ENCODE measurements around the gene TIE1.

The TIE1 gene
- total RNA-seq = 0 to 0.97 (median 0) reads per million in 3 donors

DNA sequence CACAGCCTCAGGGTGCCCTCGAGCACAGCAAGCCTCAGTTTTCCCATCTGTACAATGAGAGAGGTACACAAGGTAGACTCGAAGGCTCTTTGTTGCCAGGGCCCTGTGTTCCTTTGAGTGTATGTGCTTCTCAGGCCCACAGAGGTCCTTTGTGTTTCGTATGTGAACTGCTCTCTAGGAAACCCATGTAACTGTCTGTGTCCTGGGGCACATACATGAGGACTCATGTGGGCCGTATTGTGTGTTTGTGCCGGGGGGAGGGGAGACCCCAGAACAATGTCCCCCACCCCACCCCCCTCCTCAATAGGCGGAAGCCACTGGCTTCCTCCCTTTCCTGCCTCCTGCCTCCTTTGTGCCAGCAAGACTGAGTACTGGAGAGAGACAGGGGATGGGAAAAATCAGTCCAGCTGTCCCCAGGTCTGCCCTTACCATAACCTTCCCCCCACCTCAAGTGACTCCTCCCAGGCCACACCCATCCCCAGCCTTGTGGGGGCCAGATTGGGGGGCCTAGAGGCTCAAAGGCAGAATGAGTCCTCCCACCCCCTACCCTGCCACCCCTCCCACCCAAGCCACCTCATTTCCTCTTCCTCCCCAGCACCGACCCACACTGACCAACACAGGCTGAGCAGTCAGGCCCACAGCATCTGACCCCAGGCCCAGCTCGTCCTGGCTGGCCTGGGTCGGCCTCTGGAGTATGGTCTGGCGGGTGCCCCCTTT lies at the start of gene TIE1:
Gene TIE1, plus strand, starts transcription at position 605 of the 717 bp plus-strand sequence. Its CDS starts 90 bp downstream, at position 695.
- no peak within 1 kb of the TSS for H3K4me3 ChIP-seq (ENCODE audit: insufficient read depth, low read depth, low read length, poor library complexity, severe bottlenecking)
- H3K4me1 ChIP-seq (ENCODE audit: control insufficient read depth, insufficient read depth, low read length, poor library complexity, severe bottlenecking) = peaks cover 2% of the 10 kb centered on the region
- H3K9me3 ChIP-seq (ENCODE audit: control insufficient read depth, low read length) = no peaks in the 10 kb centered on the region
- no peaks in the 10 kb centered on the region for H3K27me3 ChIP-seq (replicated peaks; ENCODE audit: control insufficient read depth, insufficient read depth, low read length, poor library complexity, severe bottlenecking)
- DNase-seq = no peak
- H3K27ac ChIP-seq (ENCODE audit: insufficient read depth, low read length, poor library complexity, severe bottlenecking) = no peak within 1 kb of the TSS
- H3K36me3 ChIP-seq (ENCODE audit: control insufficient read depth, insufficient read depth, low read length) = no peaks in the 10 kb centered on the region

DNA sequence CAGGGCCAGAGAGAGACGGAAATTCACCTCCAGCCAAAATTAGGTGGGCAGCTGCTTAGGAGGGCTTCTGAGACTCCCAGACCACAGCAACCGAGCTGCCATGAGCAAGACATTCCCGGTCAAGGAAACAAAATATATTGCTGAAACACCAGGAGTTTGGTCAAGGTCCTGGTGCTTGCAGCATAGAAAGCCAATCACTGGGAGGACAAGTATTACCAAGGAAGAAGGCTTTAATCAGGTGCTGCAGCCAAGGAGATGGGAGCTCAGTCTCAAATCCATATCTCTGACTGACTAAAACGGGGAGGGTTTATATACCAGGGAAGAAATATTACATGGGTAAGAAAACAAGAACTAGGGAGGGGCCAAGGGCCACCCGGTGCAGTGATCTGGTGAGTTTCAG lies 49.8 kb upstream of the TIE1 start:
- DNase-seq = no peak
- H3K4me1 ChIP-seq (ENCODE audit: control insufficient read depth, insufficient read depth, low read length, poor library complexity, severe bottlenecking) = no peaks in the 10 kb centered on the region
- H3K36me3 ChIP-seq (ENCODE audit: control insufficient read depth, insufficient read depth, low read length) = no peaks in the 10 kb centered on the region
- no peak overlapping the region for H3K27ac ChIP-seq (ENCODE audit: insufficient read depth, low read length, poor library complexity, severe bottlenecking)
- no peak overlapping the region for H3K4me3 ChIP-seq (ENCODE audit: insufficient read depth, low read depth, low read length, poor library complexity, severe bottlenecking)
- H3K27me3 ChIP-seq (replicated peaks; ENCODE audit: control insufficient read depth, insufficient read depth, low read length, poor library complexity, severe bottlenecking) = no peaks in the 10 kb centered on the region
- no peaks in the 10 kb centered on the region for H3K9me3 ChIP-seq (ENCODE audit: control insufficient read depth, low read length)

DNA sequence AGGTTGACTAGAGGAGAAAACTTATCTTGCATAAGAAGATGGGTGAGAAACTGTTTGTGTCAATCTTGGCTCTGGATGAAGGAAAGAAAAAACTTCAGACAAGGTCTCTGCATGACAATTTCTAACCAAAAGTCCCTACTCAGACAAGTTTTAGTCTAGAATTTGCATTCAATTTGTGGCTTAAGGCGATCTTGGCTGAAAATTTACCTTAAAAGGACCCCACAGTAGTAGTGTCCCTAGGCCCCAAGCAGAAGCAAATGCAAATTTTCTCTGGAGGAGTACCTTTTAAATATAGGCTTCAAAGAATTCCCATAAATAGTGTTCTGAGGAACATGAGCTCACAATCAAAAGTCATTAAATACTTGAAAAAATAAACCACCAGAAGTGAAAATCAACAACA lies 48.6 kb upstream of the TIE1 start:
- no peak overlapping the region for H3K4me3 ChIP-seq (ENCODE audit: insufficient read depth, low read depth, low read length, poor library complexity, severe bottlenecking)
- H3K9me3 ChIP-seq (ENCODE audit: control insufficient read depth, low read length) = no peaks in the 10 kb centered on the region
- H3K27me3 ChIP-seq (replicated peaks; ENCODE audit: control insufficient read depth, insufficient read depth, low read length, poor library complexity, severe bottlenecking) = no peaks in the 10 kb centered on the region
- DNase-seq = no peak
- H3K36me3 ChIP-seq (ENCODE audit: control insufficient read depth, insufficient read depth, low read length) = no peaks in the 10 kb centered on the region
- no peaks in the 10 kb centered on the region for H3K4me1 ChIP-seq (ENCODE audit: control insufficient read depth, insufficient read depth, low read length, poor library complexity, severe bottlenecking)
- no peak overlapping the region for H3K27ac ChIP-seq (ENCODE audit: insufficient read depth, low read length, poor library complexity, severe bottlenecking)

- Histone ChIP-seq H3K36me3 (ENCODE audit: control insufficient read depth, insufficient read depth, low read length) (no peaks in the 10 kb centered on the region), H3K27ac (ENCODE audit: insufficient read depth, low read length, poor library complexity, severe bottlenecking) (no peak overlapping the region), H3K4me3 (ENCODE audit: insufficient read depth, low read depth, low read length, poor library complexity, severe bottlenecking) (no peak overlapping the region), H3K4me1 (ENCODE audit: control insufficient read depth, insufficient read depth, low read length, poor library complexity, severe bottlenecking) (no peaks in the 10 kb centered on the region), H3K27me3 (replicated peaks; ENCODE audit: control insufficient read depth, insufficient read depth, low read length, poor library complexity, severe bottlenecking) (no peaks in the 10 kb centered on the region), H3K9me3 (ENCODE audit: control insufficient read depth, low read length) (no peaks in the 10 kb centered on the region)
- no peak for DNase-seq
These were observed 47.6 kb upstream of the TIE1 start for GRCh38 chr1:43253173-43253572.

DNA sequence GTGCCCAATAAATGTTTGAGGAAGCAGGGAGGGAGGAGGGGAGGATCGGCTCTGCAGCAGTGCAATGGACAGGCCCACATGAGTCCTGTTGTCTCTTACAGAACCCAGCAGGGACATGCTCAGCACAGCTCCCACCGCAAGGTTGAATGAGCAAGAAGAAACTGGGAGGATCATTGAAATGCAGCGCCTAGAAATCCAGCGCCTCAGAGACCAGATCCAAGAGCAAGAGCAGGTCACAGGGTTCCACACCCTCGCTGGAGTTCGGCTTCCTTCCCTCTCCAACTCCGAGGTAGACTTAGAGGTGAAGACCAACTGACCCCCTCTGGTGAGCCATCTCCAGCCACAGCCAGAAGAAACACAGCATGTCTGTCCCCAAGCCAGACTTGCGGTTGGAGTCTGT lies 46.9 kb upstream of the TIE1 start:
- no peaks in the 10 kb centered on the region for H3K36me3 ChIP-seq (ENCODE audit: control insufficient read depth, insufficient read depth, low read length)
- H3K27me3 ChIP-seq (replicated peaks; ENCODE audit: control insufficient read depth, insufficient read depth, low read length, poor library complexity, severe bottlenecking) = no peaks in the 10 kb centered on the region
- no peak overlapping the region for H3K27ac ChIP-seq (ENCODE audit: insufficient read depth, low read length, poor library complexity, severe bottlenecking)
- no peak for DNase-seq
- no peaks in the 10 kb centered on the region for H3K9me3 ChIP-seq (ENCODE audit: control insufficient read depth, low read length)
- H3K4me3 ChIP-seq (ENCODE audit: insufficient read depth, low read depth, low read length, poor library complexity, severe bottlenecking) = no peak overlapping the region
- H3K4me1 ChIP-seq (ENCODE audit: control insufficient read depth, insufficient read depth, low read length, poor library complexity, severe bottlenecking) = no peaks in the 10 kb centered on the region

DNA sequence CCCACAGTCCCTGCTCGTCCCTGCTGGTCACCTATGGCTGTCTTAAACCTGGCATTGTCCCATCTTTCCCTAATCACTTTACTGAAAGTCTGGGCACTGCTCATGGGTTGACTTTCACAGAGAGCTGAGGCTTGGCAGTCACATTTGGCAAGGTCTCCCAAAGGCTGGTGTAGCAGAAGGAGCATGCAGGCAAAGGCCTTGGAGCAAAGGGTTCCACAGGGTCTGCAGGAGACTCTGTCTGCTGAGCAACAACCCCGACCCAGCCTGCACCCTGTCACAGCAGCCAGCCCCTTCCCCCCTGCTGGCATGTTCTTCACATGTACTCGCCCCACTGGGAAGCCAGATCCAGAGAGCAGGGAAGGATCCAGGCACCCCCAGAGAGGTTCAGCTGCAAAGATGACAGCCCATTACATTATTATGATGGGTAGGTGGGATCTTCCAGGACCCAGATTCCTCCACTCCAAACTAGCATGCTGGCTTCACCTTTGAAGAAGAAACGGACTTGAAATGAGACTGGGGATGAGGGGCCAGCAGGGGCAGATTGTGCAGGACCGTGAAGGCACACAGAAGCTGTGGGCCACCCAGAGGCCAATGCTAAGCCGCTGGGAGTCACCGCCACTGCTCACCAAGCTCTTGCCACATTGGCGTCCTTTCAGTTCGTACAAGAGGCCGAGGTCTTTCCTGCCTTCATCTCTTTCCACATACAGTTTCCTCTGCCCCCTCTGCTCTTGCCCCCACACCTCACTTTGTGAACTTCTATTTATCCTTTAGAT lies 45.2 kb upstream of the TIE1 start:
- H3K27me3 ChIP-seq (replicated peaks; ENCODE audit: control insufficient read depth, insufficient read depth, low read length, poor library complexity, severe bottlenecking) = no peaks in the 10 kb centered on the region
- no peak overlapping the region for H3K4me3 ChIP-seq (ENCODE audit: insufficient read depth, low read depth, low read length, poor library complexity, severe bottlenecking)
- DNase-seq = no peak
- H3K4me1 ChIP-seq (ENCODE audit: control insufficient read depth, insufficient read depth, low read length, poor library complexity, severe bottlenecking) = no peaks in the 10 kb centered on the region
- no peaks in the 10 kb centered on the region for H3K36me3 ChIP-seq (ENCODE audit: control insufficient read depth, insufficient read depth, low read length)
- H3K9me3 ChIP-seq (ENCODE audit: control insufficient read depth, low read length) = no peaks in the 10 kb centered on the region
- H3K27ac ChIP-seq (ENCODE audit: insufficient read depth, low read length, poor library complexity, severe bottlenecking) = no peak overlapping the region

DNA sequence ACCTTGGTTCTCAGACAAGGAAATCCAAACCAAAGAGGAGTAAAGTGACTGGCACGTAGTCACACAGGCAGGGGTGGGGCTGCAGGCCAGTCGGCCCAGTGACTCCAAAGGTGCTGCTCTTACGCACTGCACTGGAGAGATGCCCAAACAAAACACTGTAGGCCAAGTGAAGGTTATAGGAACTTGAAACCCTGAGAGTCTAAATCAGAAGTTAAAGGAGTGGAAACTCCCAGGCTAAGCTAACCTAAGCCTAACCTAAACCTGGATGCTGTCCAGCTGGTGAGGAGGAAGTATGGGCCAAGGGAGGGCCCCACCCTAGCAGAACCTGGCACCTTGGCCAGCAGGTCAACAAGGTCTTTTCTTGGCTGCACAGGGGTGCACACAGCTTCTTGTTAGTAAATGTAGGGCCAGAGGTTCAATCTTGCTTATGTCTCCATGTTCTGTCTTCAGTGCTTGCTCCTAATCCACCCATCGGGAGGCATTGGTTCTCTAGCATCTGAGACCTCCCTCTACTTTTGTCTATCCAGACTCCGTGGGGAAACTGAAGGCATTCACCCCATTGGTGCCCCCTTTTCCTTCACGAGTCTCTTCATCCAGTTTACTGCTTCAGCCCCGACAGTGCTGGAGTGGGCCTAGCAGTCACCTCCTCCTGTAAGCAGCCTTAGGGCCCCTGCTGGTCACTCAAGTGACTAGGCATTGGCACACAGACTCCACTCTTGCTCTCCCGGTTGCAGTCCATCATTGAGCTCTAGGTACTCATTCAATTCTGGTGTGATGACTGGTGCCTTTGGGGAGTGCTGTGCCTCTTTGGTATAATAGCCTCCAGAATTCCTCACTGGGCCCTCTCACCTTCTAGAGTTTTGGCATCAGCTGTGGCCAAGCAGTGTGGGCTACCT lies 43.9 kb upstream of the TIE1 start:
- no peaks in the 10 kb centered on the region for H3K36me3 ChIP-seq (ENCODE audit: control insufficient read depth, insufficient read depth, low read length)
- no peaks in the 10 kb centered on the region for H3K4me1 ChIP-seq (ENCODE audit: control insufficient read depth, insufficient read depth, low read length, poor library complexity, severe bottlenecking)
- no peak overlapping the region for H3K4me3 ChIP-seq (ENCODE audit: insufficient read depth, low read depth, low read length, poor library complexity, severe bottlenecking)
- DNase-seq = no peak
- no peaks in the 10 kb centered on the region for H3K27me3 ChIP-seq (replicated peaks; ENCODE audit: control insufficient read depth, insufficient read depth, low read length, poor library complexity, severe bottlenecking)
- no peak overlapping the region for H3K27ac ChIP-seq (ENCODE audit: insufficient read depth, low read length, poor library complexity, severe bottlenecking)
- H3K9me3 ChIP-seq (ENCODE audit: control insufficient read depth, low read length) = no peaks in the 10 kb centered on the region

DNA sequence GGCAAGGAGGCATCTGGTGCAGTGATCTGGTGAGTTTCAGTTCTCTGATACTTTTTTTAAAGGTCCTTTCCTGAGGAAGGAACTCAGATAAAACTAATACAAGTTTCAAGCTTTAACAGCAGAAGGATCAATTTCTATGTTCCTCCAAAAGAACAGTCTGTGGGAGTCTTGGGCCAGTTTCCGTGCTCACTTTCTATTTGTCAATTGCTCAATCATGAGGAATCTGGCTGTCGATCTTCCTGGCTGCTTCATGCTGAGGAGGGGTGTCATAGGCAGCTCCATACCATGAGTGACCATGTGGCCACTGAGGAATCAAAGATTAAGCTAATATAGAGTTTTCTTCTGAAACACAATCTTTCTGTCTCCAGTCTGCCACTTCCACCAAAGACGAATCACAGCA lies 42.4 kb upstream of the TIE1 start:
- H3K4me1 ChIP-seq (ENCODE audit: control insufficient read depth, insufficient read depth, low read length, poor library complexity, severe bottlenecking) = no peaks in the 10 kb centered on the region
- no peaks in the 10 kb centered on the region for H3K9me3 ChIP-seq (ENCODE audit: control insufficient read depth, low read length)
- DNase-seq = no peak
- no peak overlapping the region for H3K4me3 ChIP-seq (ENCODE audit: insufficient read depth, low read depth, low read length, poor library complexity, severe bottlenecking)
- no peaks in the 10 kb centered on the region for H3K27me3 ChIP-seq (replicated peaks; ENCODE audit: control insufficient read depth, insufficient read depth, low read length, poor library complexity, severe bottlenecking)
- no peaks in the 10 kb centered on the region for H3K36me3 ChIP-seq (ENCODE audit: control insufficient read depth, insufficient read depth, low read length)
- no peak overlapping the region for H3K27ac ChIP-seq (ENCODE audit: insufficient read depth, low read length, poor library complexity, severe bottlenecking)

DNA sequence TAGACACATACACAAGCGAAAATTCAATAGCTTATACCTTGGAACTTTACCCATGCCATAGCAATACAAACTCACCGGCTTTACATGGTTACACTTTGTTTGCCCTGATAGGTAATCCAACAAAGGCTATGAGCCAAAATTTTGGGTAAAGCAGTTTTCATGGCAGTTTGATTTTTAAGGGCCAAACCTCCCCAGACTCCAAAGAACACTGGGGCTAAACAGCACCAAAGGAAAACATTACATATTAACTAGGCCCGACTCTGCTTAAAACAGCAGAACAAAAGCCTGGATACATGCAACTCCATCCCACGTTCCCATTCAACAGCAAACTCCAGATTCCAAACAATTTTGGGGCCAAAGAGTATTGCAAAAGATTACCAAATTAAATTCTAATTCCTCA lies 35.4 kb upstream of the TIE1 start:
- no peaks in the 10 kb centered on the region for H3K4me1 ChIP-seq (ENCODE audit: control insufficient read depth, insufficient read depth, low read length, poor library complexity, severe bottlenecking)
- H3K27ac ChIP-seq (ENCODE audit: insufficient read depth, low read length, poor library complexity, severe bottlenecking) = no peak overlapping the region
- DNase-seq = no peak
- H3K9me3 ChIP-seq (ENCODE audit: control insufficient read depth, low read length) = no peaks in the 10 kb centered on the region
- H3K36me3 ChIP-seq (ENCODE audit: control insufficient read depth, insufficient read depth, low read length) = no peaks in the 10 kb centered on the region
- no peak overlapping the region for H3K4me3 ChIP-seq (ENCODE audit: insufficient read depth, low read depth, low read length, poor library complexity, severe bottlenecking)
- no peaks in the 10 kb centered on the region for H3K27me3 ChIP-seq (replicated peaks; ENCODE audit: control insufficient read depth, insufficient read depth, low read length, poor library complexity, severe bottlenecking)
